M059J (cell line): ENCODE results near the gene NUP210. TPM values are rescaled to one million over a fixed set of nuclear protein-coding genes. Genes with fewer than 3 reads are reported as not detected.

ENCODE experiments used
- DNase-seq: peaks from one replicate; pipeline ENCODE4 v3.0.0-alpha.2; 2012; ENCODE audit warnings: low read depth
- total RNA-seq: library from RNA; depleted of rRNA; stranded (reverse); fragments of >200 nt; shearing (Covaris generic); gene quantifications from 2 replicates; pipeline ENCODE4 v1.2.3, GENCODE V29; 2014

Gene NUP210
- total RNA-seq, 1 experiment from 2014 or later, result 8.5 TPM

DNA sequence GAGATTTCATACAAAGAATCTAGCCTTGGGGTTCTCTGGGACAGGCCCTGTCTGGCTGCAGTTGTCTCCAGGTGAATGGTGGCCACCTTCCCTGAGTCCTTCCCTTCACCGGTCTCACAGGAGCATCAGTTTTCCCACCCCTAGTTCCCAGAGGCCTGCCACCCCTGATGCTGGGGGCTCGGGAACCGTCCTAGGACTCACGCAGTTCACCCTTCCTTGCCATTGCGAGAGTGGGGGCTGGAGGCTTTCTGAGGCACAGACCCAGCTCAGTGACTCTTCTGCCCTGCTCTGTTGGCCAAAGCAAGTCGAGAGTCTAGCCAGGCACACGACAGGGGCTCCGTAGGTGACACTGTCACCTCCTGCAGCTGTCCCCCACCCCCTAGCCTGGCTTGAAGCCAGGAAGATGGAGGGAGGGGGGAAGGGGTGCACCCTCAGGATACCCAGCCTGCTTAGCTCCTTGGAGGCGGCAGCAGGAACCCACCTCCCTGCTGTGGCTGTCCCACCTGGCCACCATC, 130.3 kb downstream of the NUP210 start:
- no peak for DNase-seq

DNA sequence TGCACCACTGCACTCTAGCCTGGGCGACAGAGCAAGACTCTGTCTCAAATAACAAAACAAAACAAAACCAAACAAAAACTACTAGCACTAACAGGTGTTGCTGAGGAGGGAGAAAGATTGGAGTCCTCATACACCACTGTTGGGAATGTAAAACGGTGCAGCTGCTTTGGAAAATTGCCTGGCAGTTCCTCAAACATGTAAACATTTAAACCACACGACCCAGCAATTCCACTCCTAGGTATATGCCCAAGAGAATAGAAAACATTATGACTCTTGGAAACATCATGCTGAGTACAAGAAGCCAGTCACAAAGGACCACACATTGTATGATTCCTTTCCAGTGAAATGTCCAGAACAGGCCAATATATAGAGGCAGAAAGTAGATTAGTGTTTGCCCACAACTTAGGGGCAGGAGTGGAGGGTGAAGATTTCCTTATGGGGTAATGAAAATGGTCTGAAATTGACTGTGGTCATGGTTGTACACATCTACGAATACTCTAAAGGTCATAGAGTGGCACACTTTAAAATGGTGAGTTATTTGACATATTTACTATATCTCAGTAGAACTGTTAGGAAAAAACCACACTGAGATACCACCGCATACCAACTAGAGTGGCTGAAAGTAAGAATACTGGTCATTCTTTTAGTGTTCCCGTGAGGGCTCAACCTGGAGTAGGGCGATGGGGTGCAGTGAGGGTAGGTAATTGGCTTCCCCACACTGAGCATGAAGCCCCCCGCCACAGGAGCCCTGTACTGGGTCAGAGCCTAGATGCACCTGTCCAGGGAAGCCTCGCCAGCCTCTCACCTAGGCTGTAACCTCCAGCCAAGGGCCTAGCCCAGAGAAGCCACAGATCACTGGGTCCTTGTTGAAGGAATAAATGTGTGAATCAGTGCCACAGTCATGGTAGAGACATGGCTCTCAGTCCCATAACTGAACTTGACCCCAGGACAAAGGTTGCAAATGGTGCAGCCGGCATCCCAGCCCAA, 131.1 kb downstream of the NUP210 start:
- DNase-seq, result peak; percentile 64

DNA sequence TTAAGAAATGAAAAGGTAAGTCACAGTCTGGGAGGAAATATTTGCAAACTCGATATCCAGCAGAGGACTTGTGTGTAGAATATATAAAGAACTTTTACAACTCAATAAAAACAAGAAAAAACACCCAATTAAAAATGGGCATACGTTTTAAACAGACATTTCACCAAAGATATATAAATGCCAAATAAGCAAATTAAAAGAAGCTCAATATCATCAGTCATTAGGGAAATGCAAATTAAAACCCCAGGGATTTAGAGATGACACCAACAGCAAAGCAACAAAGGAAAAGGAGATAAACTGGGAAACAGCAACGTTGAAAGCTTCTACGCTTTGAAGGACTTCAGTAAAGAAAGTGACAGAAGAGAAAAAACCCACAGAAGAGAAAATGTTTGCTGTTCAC, 132.3 kb downstream of the NUP210 start:
- no peak for DNase-seq

DNA sequence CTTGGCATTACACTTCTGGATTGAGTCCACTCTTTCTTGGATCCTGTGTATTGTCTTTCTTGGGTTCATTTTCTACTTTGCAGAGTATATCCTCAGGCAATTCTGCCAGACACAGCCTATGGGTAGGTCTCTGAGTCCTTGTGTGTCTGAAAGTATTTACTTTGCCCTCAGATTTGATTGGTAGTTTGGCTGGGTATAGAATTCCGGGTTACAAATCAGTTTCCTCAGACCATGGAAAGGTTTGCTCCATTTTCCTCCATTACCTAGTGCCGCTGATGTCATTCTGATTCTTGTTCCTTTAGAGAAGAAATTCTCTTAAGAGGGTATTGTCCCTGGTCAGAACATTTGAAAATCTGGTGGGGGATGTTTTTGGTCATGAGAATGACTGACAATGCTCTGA, 133.2 kb downstream of the NUP210 start:
- DNase-seq, result no peak

DNA sequence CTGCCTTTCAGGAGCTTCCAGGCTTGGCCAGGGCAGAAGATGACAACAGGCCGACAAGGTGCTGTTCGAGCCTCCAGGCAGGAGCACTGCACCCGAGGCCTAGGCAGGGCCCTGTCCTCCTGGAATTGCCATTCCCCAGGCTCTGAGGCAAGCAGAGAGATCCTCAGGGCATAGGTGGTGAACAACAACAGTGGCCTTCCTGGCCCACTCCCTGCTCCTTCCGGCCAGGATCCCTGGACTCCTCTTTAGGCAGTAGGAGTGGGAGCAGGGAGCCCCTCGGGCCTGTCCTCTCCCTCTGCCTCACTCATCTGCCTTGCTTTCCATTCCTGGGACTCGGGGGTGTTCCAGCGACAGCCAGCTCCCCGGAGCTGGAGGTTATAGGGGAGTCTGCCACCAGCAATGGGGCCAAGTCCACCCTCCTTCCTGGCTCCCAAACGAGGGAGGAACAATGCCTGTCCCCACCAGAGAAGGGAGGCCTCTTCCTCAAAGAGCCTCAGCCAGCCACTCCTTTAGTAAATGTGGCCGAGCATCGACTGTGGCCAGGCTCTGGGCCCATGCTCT, 135.0 kb downstream of the NUP210 start:
- DNase-seq, result no peak

GRCh38 chr3:13283877-13284264, 136.3 kb downstream of the NUP210 start:
- DNase-seq, result no peak

- DNase-seq, result no peak
These were observed 136.9 kb downstream of the NUP210 start for GRCh38 chr3:13282986-13283876.

DNA sequence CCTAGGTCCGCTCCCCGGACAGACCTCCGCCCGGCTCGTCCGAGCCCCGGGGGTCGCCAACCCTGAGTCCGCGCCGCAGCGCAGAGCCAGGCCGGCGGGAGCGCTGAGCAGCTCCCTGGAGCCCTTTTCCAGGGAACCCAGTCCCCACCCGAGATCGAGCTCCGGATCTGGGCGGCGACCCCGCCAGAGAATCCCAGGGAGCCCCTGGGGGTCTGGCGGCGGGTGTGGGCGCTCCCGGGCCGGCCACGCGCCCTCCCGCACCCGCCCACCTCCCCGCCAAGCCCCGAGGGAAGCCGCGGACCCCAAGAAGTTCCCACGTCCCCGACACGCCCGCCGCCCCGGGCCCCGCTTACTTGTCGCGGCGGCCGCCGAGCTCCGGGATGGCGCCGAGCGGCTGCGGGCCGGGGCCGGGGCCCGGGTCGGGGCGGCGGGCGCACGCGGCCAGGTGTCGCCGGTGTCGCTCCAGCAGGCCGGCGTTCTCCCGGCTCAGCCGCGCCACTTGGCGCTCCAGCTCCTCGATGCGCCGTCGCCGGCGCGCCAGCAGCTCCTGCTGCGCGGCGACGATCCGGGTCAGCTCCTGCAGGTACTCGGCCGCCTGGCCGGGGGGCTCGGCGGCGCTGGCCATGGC, 137.7 kb downstream of the NUP210 start:
- no peak for DNase-seq

- peak; percentile 37 for DNase-seq
These were observed 138.4 kb downstream of the NUP210 start for GRCh38 chr3:13281507-13282357.

- no peak for DNase-seq
These were observed 139.2 kb downstream of the NUP210 start for GRCh38 chr3:13280811-13281506.

DNA sequence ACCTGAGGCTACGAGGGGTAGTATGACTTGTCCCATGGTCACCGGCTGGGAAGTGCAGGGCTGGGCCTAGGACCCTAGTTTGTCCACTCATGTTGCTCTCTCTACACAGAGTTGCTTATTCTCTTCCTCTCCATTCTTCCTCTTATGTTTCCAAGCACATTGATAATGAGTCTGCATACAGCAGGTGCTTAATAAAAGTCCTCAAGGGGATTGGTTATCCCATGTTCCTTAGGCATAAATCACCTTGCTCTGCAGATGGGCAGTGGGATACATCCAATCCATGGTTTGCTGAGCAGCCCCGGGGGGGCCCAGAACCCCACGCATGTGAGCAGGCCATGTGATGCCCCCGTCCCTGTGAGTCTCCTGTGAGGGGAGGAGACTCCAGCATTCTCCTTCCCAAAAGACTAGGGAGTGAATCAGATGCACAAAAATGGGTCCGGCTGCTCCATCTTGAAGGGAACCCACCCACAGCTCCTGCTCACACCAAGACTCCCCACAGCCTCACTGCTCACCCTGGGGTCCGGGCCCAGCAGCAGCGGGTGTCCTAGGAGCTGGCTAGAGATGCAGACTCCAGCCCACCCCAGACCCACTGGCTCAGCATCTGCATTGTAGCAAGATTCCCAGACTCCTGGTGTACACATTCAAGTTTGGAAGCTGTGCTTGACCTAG, 139.9 kb downstream of the NUP210 start:
- no peak for DNase-seq

DNA sequence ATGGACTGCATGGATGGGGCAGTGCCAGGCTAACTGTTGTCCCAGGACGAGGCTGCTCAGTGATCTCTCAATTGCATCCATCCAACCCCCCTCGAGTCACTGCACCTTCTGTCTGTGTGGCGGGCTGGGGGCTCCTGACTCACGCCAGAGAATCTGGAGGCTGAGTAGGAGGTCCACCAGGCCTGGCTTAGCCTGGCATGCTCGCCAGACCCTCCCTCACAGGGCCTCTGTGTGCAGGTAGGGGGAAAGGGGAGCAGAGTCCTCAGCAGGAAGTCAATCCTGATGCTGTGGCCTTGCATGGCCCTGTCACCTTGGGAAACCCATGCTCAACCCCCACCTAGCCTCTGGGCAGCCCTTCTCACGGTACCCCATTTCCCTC, 140.6 kb downstream of the NUP210 start:
- DNase-seq, result no peak

DNA sequence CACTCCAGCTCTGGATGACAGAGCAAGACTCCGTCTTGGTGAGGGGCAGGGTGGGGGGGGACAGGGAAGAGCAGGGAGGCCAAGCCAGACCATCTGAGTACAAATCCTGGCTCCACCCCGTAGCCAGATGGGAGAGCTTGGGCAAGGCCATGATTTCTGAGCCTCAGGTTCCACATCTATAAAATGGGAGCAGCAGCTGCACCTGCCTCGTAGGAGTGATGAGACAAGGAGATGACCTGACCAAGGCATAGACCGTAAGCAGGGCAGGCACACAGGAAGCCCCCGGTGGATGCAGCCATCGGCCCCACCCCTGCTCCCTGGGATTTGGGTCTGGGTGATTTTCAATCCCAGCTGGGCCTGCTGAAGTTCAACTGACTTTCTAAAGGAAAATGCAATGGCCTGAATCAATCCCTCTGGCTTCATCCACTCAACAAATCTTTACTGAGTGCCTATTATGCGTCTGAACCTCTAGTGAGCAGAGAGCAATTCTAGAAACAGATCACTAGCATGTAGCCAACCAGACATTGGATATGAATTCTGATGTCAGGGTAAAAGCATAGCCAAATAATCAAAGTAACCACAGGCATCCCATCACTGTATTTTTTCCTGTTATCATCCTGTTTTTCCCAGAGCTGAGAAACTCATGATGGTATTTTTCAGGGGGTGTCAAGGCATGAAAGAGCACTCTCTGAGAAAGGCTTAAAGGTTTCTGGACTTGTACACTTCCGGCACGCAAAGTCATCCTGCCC, 141.2 kb downstream of the NUP210 start:
- DNase-seq, result peak; percentile 9

GRCh38 chr3:13277860-13278531, 142.1 kb downstream of the NUP210 start:
- peak; percentile 52 for DNase-seq

- DNase-seq, result no peak
These were observed 142.8 kb downstream of the NUP210 start for GRCh38 chr3:13277196-13277813.

DNA sequence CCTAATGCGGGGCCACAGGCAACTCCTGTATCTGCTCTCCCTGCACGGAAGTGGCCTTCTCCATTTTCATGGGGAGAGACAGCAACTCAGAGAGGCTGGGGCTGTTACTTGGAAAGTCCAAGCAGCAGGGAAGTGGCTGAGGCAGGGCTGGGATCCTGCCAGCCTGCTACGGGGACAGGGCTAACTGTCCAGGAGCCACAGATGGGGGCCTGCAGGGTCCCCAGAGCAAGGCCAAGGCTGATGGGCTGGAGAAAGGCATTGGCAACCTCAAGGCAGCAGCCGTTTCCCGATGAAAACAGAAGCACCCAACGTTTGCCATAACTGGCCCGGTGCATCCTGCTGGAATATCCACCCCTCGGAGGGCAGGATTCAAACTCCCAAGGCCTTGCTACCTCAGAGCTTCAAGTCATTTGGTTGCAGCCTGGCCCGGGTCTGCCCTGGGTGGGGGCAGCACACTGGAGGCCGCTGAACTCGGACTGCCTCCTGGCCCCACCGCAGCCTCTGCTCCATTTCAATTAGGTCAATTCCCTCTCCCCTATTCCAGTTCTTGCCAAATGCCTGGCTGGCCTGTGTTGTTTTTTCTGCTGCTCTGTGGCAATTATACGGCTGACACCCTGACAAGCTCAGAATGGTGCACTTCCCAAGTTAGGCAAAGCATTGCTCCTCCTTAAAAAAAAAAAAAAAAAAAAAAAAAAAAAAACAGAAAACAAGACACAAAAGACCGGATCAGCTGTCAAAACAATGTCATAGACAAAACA, 143.5 kb downstream of the NUP210 start:
- no peak for DNase-seq
